Ecto neural progenitor cell (in vitro differentiated cells): ENCODE results near the gene ZNF70.
A peak's percentile ranks its signal among the peaks of the same experiment; 100 is the strongest.

Source experiments
- DNase-seq: peaks from one replicate; pipeline ENCODE4 v3.0.0-alpha.2; 2018; ENCODE audit warnings: low spot score

The ZNF70 gene

GRCh38 chr22:23716811-23717801 is 33.8 kb downstream of the ZNF70 start:
- peak; percentile 92 for DNase-seq

GRCh38 chr22:23715806-23716375 is 35.0 kb downstream of the ZNF70 start:
- DNase-seq: no peak

DNA sequence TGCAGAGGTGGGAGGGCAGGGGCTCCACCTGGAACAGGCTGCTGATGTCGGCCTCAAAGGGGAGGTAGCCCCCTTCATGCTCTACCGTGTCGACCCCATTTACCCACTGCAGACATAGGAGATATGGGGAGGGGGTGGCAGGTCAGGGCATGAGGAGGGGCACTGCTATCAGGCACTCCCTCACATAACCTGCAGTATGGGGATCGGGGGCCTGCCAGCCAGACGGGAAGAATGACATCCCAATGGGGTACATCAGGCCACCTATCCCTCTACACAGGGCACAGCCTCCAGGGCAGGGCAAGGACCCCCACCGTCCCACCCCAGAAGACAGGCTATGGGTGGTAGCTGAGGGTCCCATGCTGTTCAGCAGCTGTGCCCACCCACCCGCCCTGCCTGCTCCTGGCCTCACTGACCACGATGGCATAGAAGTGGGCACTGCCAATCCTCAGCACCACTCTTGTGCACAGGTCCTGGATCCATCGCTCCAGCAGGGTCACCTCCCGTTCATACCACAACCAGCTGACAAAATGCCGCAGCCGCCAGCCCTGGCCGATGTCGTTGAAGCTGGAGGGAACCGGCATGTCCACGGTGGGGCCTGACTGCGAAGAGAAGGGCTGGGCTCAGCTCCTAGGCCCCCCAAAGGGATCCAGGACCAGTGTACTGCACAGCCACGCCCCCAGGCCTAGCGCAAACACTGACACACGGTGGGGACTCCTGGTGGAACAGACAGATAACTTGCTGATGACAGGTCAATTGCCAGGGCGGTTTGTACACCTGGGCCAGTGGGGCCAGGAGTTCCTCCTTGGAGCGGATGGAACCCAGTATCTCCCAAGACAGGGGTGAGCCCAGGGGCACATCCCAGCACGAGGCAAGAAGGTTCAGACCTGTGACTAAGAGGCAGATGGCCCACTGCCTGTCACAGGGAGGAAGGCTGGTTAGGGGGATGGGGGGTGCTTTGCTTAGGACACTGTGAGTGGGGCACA is 36.0 kb downstream of the ZNF70 start:
- no peak for DNase-seq

GRCh38 chr22:23713696-23714595 is 37.0 kb downstream of the ZNF70 start:
- no peak for DNase-seq

DNA sequence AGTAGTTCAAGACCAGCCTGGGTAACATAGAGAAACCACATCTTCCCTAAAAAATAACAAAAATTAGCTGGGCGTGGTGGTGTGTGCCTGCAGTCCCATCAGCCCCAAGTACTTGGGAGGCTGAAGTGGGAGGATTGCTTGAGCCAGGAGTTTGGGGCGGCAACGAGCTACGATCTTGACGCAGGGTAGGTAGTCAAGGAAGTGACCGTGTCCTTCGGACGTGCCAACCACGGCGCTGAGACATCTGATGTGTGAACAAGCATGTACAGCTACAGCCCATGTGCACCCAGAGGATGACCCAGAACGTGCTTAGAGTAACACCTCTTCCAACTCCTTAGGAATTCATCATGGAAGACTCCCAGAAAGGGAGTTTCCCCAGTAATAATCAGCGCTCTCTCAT is 38.7 kb downstream of the ZNF70 start:
- no peak for DNase-seq

DNA sequence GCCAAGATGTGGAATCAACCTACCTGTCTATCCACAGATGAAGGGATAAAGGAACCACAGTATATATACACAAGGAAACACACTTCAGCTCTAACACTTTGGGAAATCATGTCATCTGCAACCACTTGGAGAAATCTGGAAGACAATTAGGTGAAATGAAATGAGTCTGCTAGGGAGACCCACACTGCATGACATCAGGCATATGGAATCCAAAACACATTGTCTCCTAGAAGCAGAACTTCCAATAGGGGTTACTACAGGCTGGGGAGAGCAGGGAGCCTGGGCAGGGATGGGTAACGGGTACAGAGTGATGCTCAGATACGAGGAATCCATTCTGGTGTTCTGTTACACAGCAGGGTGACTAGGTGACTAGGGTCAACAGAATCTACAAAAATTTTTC is 41.8 kb downstream of the ZNF70 start:
- DNase-seq: no peak

DNA sequence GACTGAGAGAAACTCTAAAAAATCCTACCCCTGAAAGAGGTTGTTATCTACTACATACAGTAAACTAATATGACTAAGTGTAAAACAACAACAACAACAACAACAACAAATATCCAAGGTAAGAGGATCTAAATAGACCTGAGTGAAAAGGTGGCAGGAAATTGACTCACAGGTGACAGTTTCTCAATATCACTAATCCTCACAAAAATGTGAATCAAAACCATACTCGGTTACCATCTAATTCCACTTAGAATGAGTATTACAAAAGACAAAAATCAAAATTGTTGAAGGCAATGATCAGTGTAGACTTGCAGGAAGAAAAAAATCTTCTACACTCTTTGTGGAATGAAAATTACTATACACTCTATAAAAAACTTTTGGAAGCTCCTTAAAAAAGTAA is 42.6 kb downstream of the ZNF70 start:
- DNase-seq: no peak

DNA sequence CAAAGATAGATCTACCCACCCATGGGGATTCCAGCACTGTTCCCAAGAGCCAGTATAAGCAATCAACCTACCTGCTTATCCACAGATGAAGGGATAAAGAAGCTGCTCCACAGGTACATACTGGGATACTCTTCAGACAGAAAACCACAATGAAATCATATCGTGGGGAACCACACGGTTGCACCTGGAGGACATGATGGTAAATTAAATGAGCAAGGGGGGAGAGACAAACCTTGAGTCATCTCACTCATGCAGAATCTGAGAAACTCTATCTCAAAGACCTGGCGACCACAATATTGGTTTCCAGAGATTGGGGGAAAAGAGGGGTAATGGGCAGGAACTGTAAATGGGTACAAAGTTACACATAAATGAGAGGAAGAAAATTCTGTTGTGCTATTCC is 45.6 kb downstream of the ZNF70 start:
- no peak for DNase-seq

- no peak for DNase-seq
These were observed 46.1 kb downstream of the ZNF70 start for GRCh38 chr22:23704829-23705228.

GRCh38 chr22:23704062-23704461 is 46.9 kb downstream of the ZNF70 start:
- DNase-seq: no peak

DNA sequence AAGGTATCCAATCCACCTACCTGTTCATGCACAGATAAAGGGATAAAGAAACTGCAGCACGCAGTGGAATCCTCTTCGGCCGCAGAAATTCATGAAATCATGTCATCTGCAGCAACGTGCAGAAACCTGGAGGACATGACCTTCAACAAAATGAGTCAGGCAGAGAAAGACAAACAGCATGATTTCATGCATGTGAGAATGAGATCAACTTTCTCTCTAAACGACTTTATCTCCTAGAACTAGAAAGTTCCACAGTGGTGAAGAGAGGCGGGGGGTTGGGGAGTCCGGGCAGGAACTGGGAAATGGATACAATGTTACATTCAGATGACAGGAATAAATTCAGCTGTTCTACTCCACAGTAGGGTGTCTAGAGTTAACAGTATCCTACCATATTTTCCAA is 50.2 kb downstream of the ZNF70 start:
- DNase-seq: no peak

DNA sequence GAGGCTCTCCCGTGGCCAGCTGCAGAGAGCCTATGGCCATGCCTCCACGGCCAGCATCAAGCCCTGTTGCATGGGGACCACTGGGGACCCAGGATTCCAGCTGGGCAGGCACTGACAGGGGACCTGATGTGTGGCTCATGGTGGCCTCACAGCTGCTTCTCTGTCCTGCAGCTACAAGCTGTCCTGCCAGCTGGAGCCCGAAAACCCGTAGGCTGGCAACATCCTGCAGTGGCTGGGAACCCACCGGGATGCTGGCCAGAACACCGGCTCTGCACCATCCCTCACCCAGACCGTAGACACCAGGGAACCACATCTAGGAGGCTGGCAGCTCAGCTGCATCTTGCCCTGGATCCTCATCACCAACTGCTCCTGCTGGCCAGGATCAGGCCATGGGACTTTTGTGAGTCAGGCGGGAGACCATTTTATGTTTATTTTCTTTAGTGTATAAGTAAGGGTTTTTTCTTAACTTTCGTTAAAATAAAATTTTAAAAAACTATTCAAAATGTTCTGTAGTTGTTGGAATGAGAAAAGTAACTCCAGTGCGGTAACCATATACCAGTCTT is 52.2 kb downstream of the ZNF70 start:
- no peak for DNase-seq

GRCh38 chr22:23698094-23698493 is 52.8 kb downstream of the ZNF70 start:
- no peak for DNase-seq

DNA sequence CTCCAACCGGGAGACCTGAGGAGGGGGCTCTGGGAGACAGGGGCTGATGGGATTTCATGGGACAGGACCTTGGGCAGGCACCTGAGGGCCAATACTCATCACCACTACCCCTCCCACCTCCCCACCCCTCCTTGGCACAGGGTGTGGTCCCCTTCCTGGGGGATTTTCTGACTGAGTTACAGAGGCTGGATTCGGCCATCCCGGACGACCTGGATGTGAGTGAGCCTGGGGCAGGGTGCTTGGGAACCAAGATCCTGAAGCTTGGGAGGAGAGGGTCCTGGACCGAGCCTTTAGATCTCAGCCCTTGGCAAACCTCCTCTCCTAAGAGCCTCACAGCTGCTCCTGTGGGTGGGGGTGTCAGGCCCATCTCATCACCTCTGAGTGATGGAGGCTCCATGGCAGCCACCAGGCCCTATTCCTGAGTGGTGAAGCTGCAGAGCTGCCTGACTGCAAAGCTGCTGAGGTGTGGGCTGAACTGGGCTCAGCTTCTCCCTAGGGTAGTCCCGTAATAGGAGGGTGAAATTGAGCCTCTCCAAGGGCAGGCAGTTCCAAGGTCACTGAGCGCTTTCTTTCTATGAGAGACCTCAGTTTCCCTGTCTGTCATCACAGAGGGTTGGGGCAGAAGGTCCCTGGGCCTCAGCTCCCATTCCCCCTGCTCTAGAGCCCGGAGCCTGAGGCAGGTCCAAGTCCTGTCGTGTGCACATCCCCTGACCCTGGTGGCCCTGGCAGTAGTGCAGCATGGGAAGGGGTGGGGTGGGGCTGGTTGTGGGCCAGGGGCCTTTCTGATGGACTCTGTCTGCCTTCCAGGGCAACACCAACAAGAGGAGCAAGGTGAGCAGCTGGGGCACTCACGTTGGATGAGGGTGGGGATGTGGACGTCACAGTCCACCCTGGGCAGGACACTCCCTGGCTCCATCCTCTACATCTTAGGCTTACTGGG is 53.6 kb downstream of the ZNF70 start:
- DNase-seq: no peak

DNA sequence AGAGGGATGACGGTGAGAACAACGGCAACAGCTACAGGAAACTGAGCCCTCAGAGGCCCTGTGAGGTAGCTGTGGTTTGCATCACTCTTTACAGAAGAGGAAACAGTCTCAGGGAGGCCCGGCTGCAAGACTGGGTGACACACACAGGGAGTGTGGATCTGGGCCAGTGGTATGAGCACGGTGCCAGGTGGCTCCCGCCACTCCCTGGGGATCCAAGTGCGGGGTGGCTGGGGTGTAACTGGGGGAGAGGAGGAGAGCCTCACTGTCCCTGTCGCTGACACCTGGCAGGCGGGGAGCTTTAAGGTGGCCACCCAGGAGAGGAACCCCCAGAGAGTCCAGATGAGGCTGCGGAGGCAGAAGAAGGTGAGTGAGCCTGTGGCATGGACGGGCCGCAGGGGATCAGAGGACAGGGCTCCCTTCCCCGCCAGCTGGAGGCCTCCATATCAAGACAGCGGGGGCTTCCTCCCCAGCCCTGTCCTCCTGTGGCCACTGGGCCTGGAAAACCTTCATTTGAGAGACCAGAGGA is 54.5 kb downstream of the ZNF70 start:
- DNase-seq: no peak

DNA sequence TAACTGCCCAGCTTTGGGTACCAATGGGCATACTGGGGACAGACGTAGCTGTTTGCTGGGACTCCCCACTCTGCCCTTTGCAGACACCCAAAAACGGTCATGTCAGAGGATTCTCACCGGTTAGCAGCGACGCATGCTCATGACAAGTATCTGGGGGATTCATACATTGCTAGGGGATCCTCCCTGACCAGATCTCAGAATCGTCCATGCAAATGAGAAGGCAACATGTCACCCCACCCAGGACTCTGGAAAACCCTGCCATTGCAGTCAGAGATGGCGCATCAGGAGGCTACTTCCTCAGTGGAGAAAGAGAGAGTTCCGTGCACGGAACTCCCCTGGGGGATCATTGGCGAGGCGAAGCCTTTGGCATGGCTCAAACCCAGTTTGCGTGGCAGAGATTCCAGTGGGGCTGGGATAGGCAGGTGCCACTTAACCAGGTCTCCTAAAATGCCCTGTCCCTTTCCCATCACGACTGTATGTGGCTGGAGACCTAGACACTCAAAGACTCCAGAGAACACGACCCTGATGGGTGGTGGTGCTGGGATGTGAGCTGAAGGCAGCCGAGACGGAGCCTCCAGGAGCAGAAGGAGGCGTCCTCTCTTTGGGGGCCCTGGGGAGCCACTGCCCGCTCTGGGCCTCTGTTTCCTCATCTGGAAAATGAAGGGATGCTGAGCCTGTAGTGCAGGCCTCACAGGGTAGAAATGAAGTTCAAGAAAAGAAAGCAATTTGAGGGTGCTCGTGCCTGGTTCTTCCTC is 55.2 kb downstream of the ZNF70 start:
- no peak for DNase-seq

GRCh38 chr22:23695141-23695540 is 55.8 kb downstream of the ZNF70 start:
- no peak for DNase-seq

- no peak for DNase-seq
These were observed 56.8 kb downstream of the ZNF70 start for GRCh38 chr22:23693979-23694680.
